Measurements from ENCODE around the gene GPC6. TPM values are rescaled to one million over a fixed set of nuclear protein-coding genes. Genes with fewer than 3 reads are reported as not detected.

GPC6 gene
- total RNA-seq, 1 donor from 2014 or later, result not detected

GRCh38 chr13:94261163-94261562 lies 1034.6 kb downstream of the GPC6 start:
- intact Hi-C loops (cut with micrococcal nuclease), result no loop called here
- Mint-ChIP-seq H3K27ac (no peak overlapping the region), H3K27me3 (no peaks in the 10 kb centered on the region), H3K9me3 (no peaks in the 10 kb centered on the region), H3K36me3 (ENCODE audit: low read depth) (no peaks in the 10 kb centered on the region), H3K4me1 (no peaks in the 10 kb centered on the region), H3K4me3 (no peak overlapping the region)
- no peak for DNase-seq

GRCh38 chr13:94263038-94263437 lies 1036.4 kb downstream of the GPC6 start:
- Mint-ChIP-seq H3K9me3 (peaks cover 3% of the 10 kb centered on the region), H3K4me3 (no peak overlapping the region), H3K27ac (no peak overlapping the region), H3K36me3 (ENCODE audit: low read depth) (no peaks in the 10 kb centered on the region), H3K4me1 (no peaks in the 10 kb centered on the region), H3K27me3 (no peaks in the 10 kb centered on the region)
- intact Hi-C loops (cut with micrococcal nuclease), result no loop called here
- DNase-seq, result no peak

GRCh38 chr13:94267581-94268366 lies 1041.2 kb downstream of the GPC6 start:
- intact Hi-C loops (cut with micrococcal nuclease), result no loop called here
- Mint-ChIP-seq H3K9me3 (peaks cover 3% of the 10 kb centered on the region), H3K4me3 (no peak overlapping the region), H3K27ac (no peak overlapping the region), H3K27me3 (no peaks in the 10 kb centered on the region), H3K36me3 (ENCODE audit: low read depth) (no peaks in the 10 kb centered on the region), H3K4me1 (no peaks in the 10 kb centered on the region)
- DNase-seq, result no peak

- DNase-seq, result no peak
- Mint-ChIP-seq H3K36me3 (ENCODE audit: low read depth) (no peaks in the 10 kb centered on the region), H3K27me3 (peaks cover 3% of the 10 kb centered on the region), H3K27ac (no peak overlapping the region), H3K4me3 (no peak overlapping the region), H3K4me1 (no peaks in the 10 kb centered on the region), H3K9me3 (peaks cover 3% of the 10 kb centered on the region)
- intact Hi-C loops (cut with micrococcal nuclease), result no loop called here
Observed at GRCh38 chr13:94268661-94269060, 1042.1 kb downstream of the GPC6 start.

GRCh38 chr13:94269557-94269956 lies 1043.0 kb downstream of the GPC6 start:
- Mint-ChIP-seq H3K9me3 (peaks cover 7% of the 10 kb centered on the region), H3K4me3 (no peak overlapping the region), H3K27me3 (peaks cover 3% of the 10 kb centered on the region), H3K27ac (no peak overlapping the region), H3K4me1 (no peaks in the 10 kb centered on the region), H3K36me3 (ENCODE audit: low read depth) (no peaks in the 10 kb centered on the region)
- intact Hi-C loops (cut with micrococcal nuclease), result no loop called here
- no peak for DNase-seq

- Mint-ChIP-seq H3K36me3 (ENCODE audit: low read depth) (no peaks in the 10 kb centered on the region), H3K27ac (no peak overlapping the region), H3K4me1 (no peaks in the 10 kb centered on the region), H3K27me3 (peaks cover 3% of the 10 kb centered on the region), H3K4me3 (no peak overlapping the region), H3K9me3 (peaks cover 7% of the 10 kb centered on the region)
- DNase-seq, result no peak
- intact Hi-C loops (cut with micrococcal nuclease), result no loop called here
Observed at GRCh38 chr13:94270556-94270955, 1043.9 kb downstream of the GPC6 start.

- Mint-ChIP-seq H3K27ac (no peak overlapping the region), H3K4me1 (no peaks in the 10 kb centered on the region), H3K4me3 (no peak overlapping the region), H3K9me3 (peaks cover 15% of the 10 kb centered on the region), H3K36me3 (ENCODE audit: low read depth) (no peaks in the 10 kb centered on the region), H3K27me3 (peaks cover 7% of the 10 kb centered on the region)
- no peak for DNase-seq
- intact Hi-C loops (cut with micrococcal nuclease), result no loop called here
Observed at GRCh38 chr13:94272038-94272437, 1045.4 kb downstream of the GPC6 start.

GRCh38 chr13:94280349-94280748 lies 1053.7 kb downstream of the GPC6 start:
- no peak for DNase-seq
- H3K4me3 Mint-ChIP-seq, result no peak overlapping the region
- peaks cover 10% of the 10 kb centered on the region for H3K27me3 Mint-ChIP-seq
- no peaks in the 10 kb centered on the region for H3K36me3 Mint-ChIP-seq (ENCODE audit: low read depth)
- intact Hi-C loops (cut with micrococcal nuclease), result no loop called here
- H3K9me3 Mint-ChIP-seq, result peaks cover 26% of the 10 kb centered on the region
- H3K4me1 Mint-ChIP-seq, result no peaks in the 10 kb centered on the region
- no peak overlapping the region for H3K27ac Mint-ChIP-seq

GRCh38 chr13:94280845-94281244 lies 1054.2 kb downstream of the GPC6 start:
- intact Hi-C loops (cut with micrococcal nuclease), result no loop called here
- H3K36me3 Mint-ChIP-seq (ENCODE audit: low read depth), result no peaks in the 10 kb centered on the region
- H3K27me3 Mint-ChIP-seq, result peaks cover 10% of the 10 kb centered on the region
- no peak for DNase-seq
- H3K4me3 Mint-ChIP-seq, result no peak overlapping the region
- H3K4me1 Mint-ChIP-seq, result no peaks in the 10 kb centered on the region
- H3K27ac Mint-ChIP-seq, result no peak overlapping the region
- H3K9me3 Mint-ChIP-seq, result peaks cover 25% of the 10 kb centered on the region

GRCh38 chr13:94286581-94286980 lies 1060.0 kb downstream of the GPC6 start:
- Mint-ChIP-seq H3K9me3 (no peaks in the 10 kb centered on the region), H3K36me3 (ENCODE audit: low read depth) (no peaks in the 10 kb centered on the region), H3K4me1 (no peaks in the 10 kb centered on the region), H3K27me3 (peaks cover 6% of the 10 kb centered on the region), H3K4me3 (no peak overlapping the region), H3K27ac (no peak overlapping the region)
- intact Hi-C loops (cut with micrococcal nuclease), result no loop called here
- DNase-seq, result no peak

GRCh38 chr13:94291631-94292322 lies 1065.2 kb downstream of the GPC6 start:
- peaks cover 3% of the 10 kb centered on the region for H3K27me3 Mint-ChIP-seq
- no peak overlapping the region for H3K4me3 Mint-ChIP-seq
- no peak for DNase-seq
- no peaks in the 10 kb centered on the region for H3K4me1 Mint-ChIP-seq
- H3K36me3 Mint-ChIP-seq (ENCODE audit: low read depth), result no peaks in the 10 kb centered on the region
- intact Hi-C loops (cut with micrococcal nuclease), result no loop called here
- no peaks in the 10 kb centered on the region for H3K9me3 Mint-ChIP-seq
- H3K27ac Mint-ChIP-seq, result no peak overlapping the region

- Mint-ChIP-seq H3K4me3 (no peak overlapping the region), H3K27me3 (peaks cover 2% of the 10 kb centered on the region), H3K27ac (no peak overlapping the region), H3K36me3 (ENCODE audit: low read depth) (no peaks in the 10 kb centered on the region), H3K4me1 (no peaks in the 10 kb centered on the region), H3K9me3 (no peaks in the 10 kb centered on the region)
- intact Hi-C loops (cut with micrococcal nuclease), result no loop called here
- no peak for DNase-seq
Observed at GRCh38 chr13:94292323-94292640, 1065.7 kb downstream of the GPC6 start.

- H3K36me3 Mint-ChIP-seq (ENCODE audit: low read depth), result no peaks in the 10 kb centered on the region
- intact Hi-C loops (cut with micrococcal nuclease), result no loop called here
- H3K4me1 Mint-ChIP-seq, result no peaks in the 10 kb centered on the region
- H3K4me3 Mint-ChIP-seq, result no peak overlapping the region
- peaks cover 4% of the 10 kb centered on the region for H3K27me3 Mint-ChIP-seq
- DNase-seq, result no peak
- H3K9me3 Mint-ChIP-seq, result no peaks in the 10 kb centered on the region
- H3K27ac Mint-ChIP-seq, result no peak overlapping the region
Observed at GRCh38 chr13:94296471-94296870, 1069.9 kb downstream of the GPC6 start.

GRCh38 chr13:94298346-94298745 lies 1071.7 kb downstream of the GPC6 start:
- H3K27me3 Mint-ChIP-seq, result peaks cover 8% of the 10 kb centered on the region
- intact Hi-C loops (cut with micrococcal nuclease), result no loop called here
- no peaks in the 10 kb centered on the region for H3K4me1 Mint-ChIP-seq
- no peak for DNase-seq
- H3K27ac Mint-ChIP-seq, result no peak overlapping the region
- H3K9me3 Mint-ChIP-seq, result peaks cover 4% of the 10 kb centered on the region
- H3K4me3 Mint-ChIP-seq, result no peak overlapping the region
- no peaks in the 10 kb centered on the region for H3K36me3 Mint-ChIP-seq (ENCODE audit: low read depth)

- H3K36me3 Mint-ChIP-seq (ENCODE audit: low read depth), result no peaks in the 10 kb centered on the region
- no peak for DNase-seq
- H3K4me3 Mint-ChIP-seq, result no peak overlapping the region
- H3K27ac Mint-ChIP-seq, result no peak overlapping the region
- peaks cover 9% of the 10 kb centered on the region for H3K27me3 Mint-ChIP-seq
- H3K9me3 Mint-ChIP-seq, result peaks cover 4% of the 10 kb centered on the region
- intact Hi-C loops (cut with micrococcal nuclease), result no loop called here
- peaks cover 5% of the 10 kb centered on the region for H3K4me1 Mint-ChIP-seq
Observed at GRCh38 chr13:94300401-94300800, 1073.8 kb downstream of the GPC6 start.

Measured in activated CD4-positive, alpha-beta T cell treated with anti-CD3 and anti-CD28 coated beads, Interleukin-2, amount 10 ng/mL, durations not matched to agents 24 days and 14 days (primary cell).